GM18909 (cell line): ENCODE measurements around the gene ELFN1.
"Not testable (repeated sequence)": the region's sequence is repeated elsewhere in the genome, so short reads cannot be mapped to it uniquely, and the experiment has no call there.

Experiments used
- ATAC-seq: cut with Tn5 transposase; IDR thresholded peaks from one replicate; pipeline ENCODE4 v1.9.1; 2021; ENCODE audit warnings: mild to moderate bottlenecking; ENCODE audit not compliant: unreplicated experiment, poor library complexity

The ELFN1 gene

GRCh38 chr7:1706381-1706720 is 36.3 kb downstream of the ELFN1 start:
- ATAC-seq: no peak

GRCh38 chr7:1706721-1707613 is 36.9 kb downstream of the ELFN1 start:
- no peak for ATAC-seq

GRCh38 chr7:1707756-1708595 is 37.9 kb downstream of the ELFN1 start:
- ATAC-seq: no peak

GRCh38 chr7:1708596-1709251 is 38.6 kb downstream of the ELFN1 start:
- ATAC-seq: no peak

- ATAC-seq: no peak
These were observed 39.2 kb downstream of the ELFN1 start for GRCh38 chr7:1709281-1709680.

- no peak for ATAC-seq
These were observed 39.8 kb downstream of the ELFN1 start for GRCh38 chr7:1709900-1710299.

- ATAC-seq: no peak
These were observed 40.9 kb downstream of the ELFN1 start for GRCh38 chr7:1710936-1711335.

GRCh38 chr7:1712907-1713501 is 42.9 kb downstream of the ELFN1 start:
- ATAC-seq: no peak

- no peak for ATAC-seq
These were observed 43.7 kb downstream of the ELFN1 start for GRCh38 chr7:1713502-1714484.

- no peak for ATAC-seq
These were observed 44.7 kb downstream of the ELFN1 start for GRCh38 chr7:1714583-1715330.

- no peak for ATAC-seq
These were observed 45.2 kb downstream of the ELFN1 start for GRCh38 chr7:1715331-1715625.

GRCh38 chr7:1715671-1716074 is 45.6 kb downstream of the ELFN1 start:
- ATAC-seq: no peak

- ATAC-seq: no peak
These were observed 46.4 kb downstream of the ELFN1 start for GRCh38 chr7:1716263-1717094.

GRCh38 chr7:1717095-1717483 is 47.0 kb downstream of the ELFN1 start:
- no peak for ATAC-seq

GRCh38 chr7:1717903-1718676 is 48.0 kb downstream of the ELFN1 start:
- ATAC-seq: no peak

GRCh38 chr7:1718850-1719249 is 48.8 kb downstream of the ELFN1 start:
- not testable (repeated sequence) for ATAC-seq

- not testable (repeated sequence) for ATAC-seq
These were observed 49.2 kb downstream of the ELFN1 start for GRCh38 chr7:1719256-1719655.
